Astrocyte (in vitro differentiated cells and primary cell): ENCODE data around the gene MYT1. TPM values are rescaled to one million over a fixed set of nuclear protein-coding genes. Genes with fewer than 3 reads are reported as not detected.

Experiments used
- DNase-seq: peaks from one replicate; pipeline ENCODE4 v3.0.0-alpha.2; 2010; ENCODE audit warnings: low read depth
- FAIRE-seq: peaks from 2 replicates; lab custom pipeline; 2011; peaks lifted over from hg19 to GRCh38; lab: Jason Lieb, UNC
- H2AFZ ChIP-seq: 2 replicates; pipeline ENCODE4 v1.6.0; 2012; ENCODE audit warnings: low read depth, low read length, inconsistent platforms
- H3K27ac ChIP-seq: 2 replicates; pipeline ENCODE4 v1.5.1; 2011; ENCODE audit warnings: low read depth, low read length, inconsistent platforms
- H3K27me3 ChIP-seq: 2 replicates; pipeline ENCODE4 v1.6.0; 2011; ENCODE audit warnings: low read length, inconsistent platforms; ENCODE audit not compliant: insufficient read depth
- H3K36me3 ChIP-seq: 2 replicates; pipeline ENCODE4 v1.5.1; 2011; ENCODE audit warnings: low read length, inconsistent platforms; ENCODE audit not compliant: insufficient read depth
- H3K4me1 ChIP-seq: 2 replicates; pipeline ENCODE4 v1.5.1; 2011; ENCODE audit warnings: low read length, inconsistent platforms; ENCODE audit not compliant: insufficient read depth
- H3K4me2 ChIP-seq: 2 replicates; pipeline ENCODE4 v1.6.0; 2012; ENCODE audit warnings: low read length, inconsistent platforms
- H3K4me3 ChIP-seq: 2 replicates; pipeline ENCODE4 v1.5.1; 2011; ENCODE audit warnings: low read depth, mild to moderate bottlenecking, low read length, inconsistent platforms; ENCODE audit not compliant: insufficient read depth
- H3K79me2 ChIP-seq: 2 replicates; pipeline ENCODE4 v1.6.0; 2012; ENCODE audit warnings: mild to moderate bottlenecking, low read length, inconsistent platforms; ENCODE audit not compliant: insufficient read depth
- H3K9ac ChIP-seq: 2 replicates; pipeline ENCODE4 v1.6.0; 2012; ENCODE audit warnings: mild to moderate bottlenecking, low read length, inconsistent platforms
- H3K9me3 ChIP-seq: 2 replicates; pipeline ENCODE4 v1.5.1; 2012; ENCODE audit warnings: low read depth, mild to moderate bottlenecking, low read length, inconsistent platforms; ENCODE audit not compliant: insufficient read depth
- H4K20me1 ChIP-seq: 2 replicates; pipeline ENCODE4 v1.6.0; 2012; ENCODE audit warnings: low read length, inconsistent platforms; ENCODE audit not compliant: insufficient read depth
- H3K27ac Mint-ChIP-seq: one replicate; pipeline ENCODE4 v1.8.0; 2021; ENCODE audit warnings: mild to moderate bottlenecking, mixed read lengths; ENCODE audit not compliant: unreplicated experiment
- H3K27me3 Mint-ChIP-seq: one replicate; pipeline ENCODE4 v1.8.0; 2021; ENCODE audit warnings: low read depth, mixed read lengths; ENCODE audit not compliant: unreplicated experiment
- H3K36me3 Mint-ChIP-seq: one replicate; pipeline ENCODE4 v1.8.0; 2021; ENCODE audit warnings: low read depth, mixed read lengths; ENCODE audit not compliant: unreplicated experiment
- H3K4me1 Mint-ChIP-seq: one replicate; pipeline ENCODE4 v1.8.0; 2021; ENCODE audit warnings: low read depth, mixed read lengths; ENCODE audit not compliant: unreplicated experiment
- H3K4me3 Mint-ChIP-seq: one replicate; pipeline ENCODE4 v1.8.0; 2021; ENCODE audit warnings: mild to moderate bottlenecking, moderate library complexity, mixed read lengths; ENCODE audit not compliant: unreplicated experiment
- H3K9me3 Mint-ChIP-seq: one replicate; pipeline ENCODE4 v1.8.0; 2021; ENCODE audit warnings: mild to moderate bottlenecking, mixed read lengths; ENCODE audit not compliant: unreplicated experiment
- CTCF ChIP-seq: IDR thresholded peaks from 2 replicates; pipeline ENCODE4 v1.5.1; 2011; ENCODE audit warnings: low read depth, mild to moderate bottlenecking, inconsistent platforms, low read length, moderate library complexity; ENCODE audit not compliant: insufficient read depth
- EZH2 ChIP-seq: IDR thresholded peaks from 2 replicates; pipeline ENCODE4 v1.6.1; 2012; ENCODE audit warnings: mild to moderate bottlenecking, low read length, inconsistent platforms; ENCODE audit not compliant: insufficient read depth
- total RNA-seq: library from RNA; stranded (reverse); gene quantifications from 2 replicates; pipeline ENCODE4 v1.2.1, GENCODE V29; 2021

MYT1 gene
- total RNA-seq, 1 donor from 2014 or later: not detected

DNA sequence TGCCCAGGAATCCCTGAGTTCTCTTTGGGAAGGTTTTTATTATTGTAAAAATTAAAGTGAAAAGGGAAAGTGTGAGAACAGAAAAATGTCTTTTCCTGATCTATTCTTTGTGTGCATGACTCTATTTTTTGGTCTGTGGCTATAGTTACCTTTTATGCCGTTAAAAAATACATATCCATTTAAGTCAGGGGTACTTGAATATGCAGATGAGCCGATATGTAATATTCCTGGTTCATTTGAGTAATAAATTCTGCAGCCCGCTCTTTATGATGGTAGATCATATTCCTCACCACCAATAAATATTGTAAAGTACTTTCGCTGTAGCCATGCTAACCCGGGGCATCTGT, 503 bp upstream of the MYT1 start:
- Histone ChIP-seq H3K36me3 (no peaks in the 10 kb centered on the region), H3K4me1 (no peaks in the 10 kb centered on the region), H3K27me3 (peaks cover 62% of the 10 kb centered on the region), H3K4me2 (no peak overlapping the region), H2AFZ (no peak overlapping the region), H3K4me3 (no peak overlapping the region), H3K79me2 (no peaks in the 10 kb centered on the region), H3K9me3 (no peaks in the 10 kb centered on the region), H3K27ac (no peak overlapping the region), H4K20me1 (no peaks in the 10 kb centered on the region), H3K9ac (no peak overlapping the region)
- no peak overlapping the region for H3K27ac Mint-ChIP-seq
- H3K4me3 Mint-ChIP-seq: no peak overlapping the region
- peaks cover 11% of the 10 kb centered on the region for H3K4me1 Mint-ChIP-seq
- no peaks in the 10 kb centered on the region for H3K36me3 Mint-ChIP-seq
- TF ChIP-seq EZH2: no peak
- TF ChIP-seq CTCF: no peak
- no peak for FAIRE-seq
- no peak for DNase-seq
- peaks cover 3% of the 10 kb centered on the region for H3K9me3 Mint-ChIP-seq
- peaks cover 71% of the 10 kb centered on the region for H3K27me3 Mint-ChIP-seq

DNA sequence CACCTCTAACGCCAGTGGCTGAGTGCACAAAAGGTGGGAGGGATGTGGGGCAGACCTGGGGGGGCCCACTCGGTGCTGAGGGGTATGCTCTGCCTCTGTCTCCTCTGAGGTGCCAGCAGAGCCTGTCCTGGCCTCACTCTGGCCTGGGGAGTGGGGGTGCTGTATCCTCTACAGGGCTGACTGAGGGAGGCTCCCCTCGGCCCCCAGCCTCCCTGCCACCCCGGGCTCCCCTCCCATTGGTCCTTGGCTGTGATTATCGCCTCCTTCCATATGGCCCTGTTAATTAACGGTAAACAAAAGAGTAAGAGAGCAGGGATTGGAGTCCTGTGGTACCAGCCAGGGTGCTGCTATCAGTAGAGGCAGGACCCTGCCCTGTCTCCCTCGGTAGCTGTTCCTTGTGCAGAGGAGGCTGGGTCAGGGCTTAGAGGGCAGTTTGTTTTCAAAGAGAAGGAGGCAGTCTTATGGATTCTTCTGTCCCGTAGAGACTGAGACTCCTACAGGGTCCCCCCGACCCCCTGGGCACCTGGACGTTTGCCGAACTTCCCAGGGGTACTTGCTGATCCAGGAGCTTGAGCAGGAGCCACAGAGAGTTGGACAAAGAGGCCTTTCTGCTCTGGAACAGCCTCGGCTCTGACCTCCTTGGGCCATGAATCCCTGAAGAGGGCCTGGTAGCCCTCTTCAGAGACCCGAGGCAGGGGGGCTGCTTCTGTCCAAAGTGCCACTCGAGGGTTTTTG, 1.8 kb downstream of the MYT1 start:
- Histone ChIP-seq H3K4me3 (no peak overlapping the region), H3K27ac (no peak overlapping the region), H2AFZ (no peak overlapping the region), H3K4me2 (no peak overlapping the region), H3K4me1 (no peaks in the 10 kb centered on the region), H3K9me3 (no peaks in the 10 kb centered on the region), H4K20me1 (no peaks in the 10 kb centered on the region), H3K27me3 (peaks cover 48% of the 10 kb centered on the region), H3K36me3 (no peaks in the 10 kb centered on the region), H3K79me2 (no peaks in the 10 kb centered on the region), H3K9ac (no peak overlapping the region)
- DNase-seq: no peak
- no peak overlapping the region for H3K4me3 Mint-ChIP-seq
- TF ChIP-seq EZH2 (no peak), CTCF (no peak)
- peaks cover 8% of the 10 kb centered on the region for H3K4me1 Mint-ChIP-seq
- H3K27ac Mint-ChIP-seq: no peak overlapping the region
- no peak for FAIRE-seq
- peaks cover 66% of the 10 kb centered on the region for H3K27me3 Mint-ChIP-seq
- H3K9me3 Mint-ChIP-seq: peaks cover 3% of the 10 kb centered on the region
- no peaks in the 10 kb centered on the region for H3K36me3 Mint-ChIP-seq
